Measurements from ENCODE around the gene DSCAML1. TPM values are rescaled to one million over a fixed set of nuclear protein-coding genes. Genes with fewer than 3 reads are reported as not detected.
"Not testable (repeated sequence)": the region's sequence is repeated elsewhere in the genome, so short reads cannot be mapped to it uniquely, and the experiment has no call there.

Gene DSCAML1
- total RNA-seq, 1 donor from 2014 or later: 8.0 TPM

DNA sequence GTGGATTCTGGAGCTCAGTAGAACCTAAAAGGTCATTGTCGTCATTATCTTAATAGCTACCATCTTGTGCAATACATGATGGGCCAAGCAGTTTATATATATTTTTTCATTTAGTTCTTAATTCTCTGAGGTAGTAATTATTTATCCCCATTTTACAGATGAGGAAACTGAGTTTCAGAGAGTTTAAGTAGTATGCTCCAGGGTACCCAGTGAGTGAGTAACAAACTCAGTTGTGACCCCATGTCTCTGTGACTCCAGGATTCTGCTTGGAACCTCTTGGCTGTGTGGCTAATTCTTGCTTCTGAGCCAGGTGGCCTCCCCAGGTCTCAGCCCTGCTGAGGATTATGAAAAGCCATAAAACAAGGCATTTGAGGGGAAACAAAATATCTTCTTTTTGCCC lies 386.8 kb downstream of the DSCAML1 start:
- no peak for DNase-seq (ENCODE audit: low spot score)

- DNase-seq (ENCODE audit: low spot score): no peak
Measured at GRCh38 chr11:117409511-117409910, 387.5 kb downstream of the DSCAML1 start.

- DNase-seq (ENCODE audit: low spot score): no peak
Measured at GRCh38 chr11:117408356-117408755, 388.7 kb downstream of the DSCAML1 start.

DNA sequence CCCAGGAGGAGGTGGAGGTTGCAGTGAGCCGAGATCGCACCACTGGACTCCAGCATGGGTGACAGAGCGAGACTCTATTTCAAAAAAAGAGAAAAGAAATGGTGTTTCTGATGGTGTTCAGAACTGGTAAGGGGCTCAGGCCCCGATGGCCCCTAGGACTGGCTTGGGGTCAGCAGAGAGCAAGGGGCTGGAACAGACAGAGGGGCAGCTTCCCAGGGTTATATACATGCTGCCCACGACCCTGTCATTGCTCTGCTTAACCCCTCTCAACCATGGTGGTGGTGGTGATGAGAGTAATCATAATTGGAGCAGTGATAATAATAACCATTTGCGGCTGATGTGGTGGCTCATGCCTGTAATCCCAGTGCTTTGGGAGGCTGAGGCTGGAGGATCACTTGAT lies 390.0 kb downstream of the DSCAML1 start:
- no peak for DNase-seq (ENCODE audit: low spot score)

DNA sequence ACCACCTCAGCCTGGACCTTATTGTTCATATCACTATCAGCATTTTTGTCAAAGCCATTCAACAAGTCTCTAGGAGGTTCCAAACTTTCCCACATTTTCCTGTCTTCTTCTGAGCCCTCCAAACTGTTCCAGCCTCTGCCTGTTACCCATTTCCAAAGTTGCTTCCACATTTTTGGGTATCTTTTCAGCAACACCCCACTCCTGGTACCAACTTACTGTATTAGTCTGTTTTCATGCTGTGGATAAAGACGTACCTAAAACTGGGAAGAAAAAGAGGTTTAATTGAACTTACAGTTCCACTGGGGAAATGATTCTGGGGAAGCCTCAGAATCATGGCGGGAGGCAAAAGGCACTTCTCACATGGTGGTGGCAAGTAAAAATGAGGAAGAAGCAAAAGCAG lies 391.1 kb downstream of the DSCAML1 start:
- not testable (repeated sequence) for DNase-seq (ENCODE audit: low spot score)

GRCh38 chr11:117399100-117399840 lies 397.7 kb downstream of the DSCAML1 start:
- not testable (repeated sequence) for DNase-seq (ENCODE audit: low spot score)

GRCh38 chr11:117398618-117399017 lies 398.4 kb downstream of the DSCAML1 start:
- not testable (repeated sequence) for DNase-seq (ENCODE audit: low spot score)

DNA sequence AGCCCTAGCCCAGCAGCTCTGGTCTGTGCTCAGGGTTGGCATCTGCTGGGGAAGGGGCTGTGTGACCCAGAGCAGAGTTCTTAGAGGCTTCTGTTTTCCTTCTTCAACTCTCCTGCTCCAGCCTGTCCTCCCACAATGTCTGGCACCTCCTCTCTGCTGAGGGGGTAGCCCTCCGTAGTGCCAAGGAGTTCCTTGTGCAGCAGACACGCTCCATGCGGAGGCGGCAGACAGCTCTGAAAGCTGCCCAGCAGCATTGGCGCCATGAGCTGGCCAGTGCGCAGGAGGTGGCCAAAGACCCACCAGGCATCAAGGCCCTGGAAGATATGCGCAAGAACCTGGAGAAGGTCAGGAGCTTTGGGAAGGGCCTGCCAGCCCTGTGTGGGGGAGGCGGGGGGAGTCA lies 400.0 kb downstream of the DSCAML1 start:
- no peak for DNase-seq (ENCODE audit: low spot score)

DNA sequence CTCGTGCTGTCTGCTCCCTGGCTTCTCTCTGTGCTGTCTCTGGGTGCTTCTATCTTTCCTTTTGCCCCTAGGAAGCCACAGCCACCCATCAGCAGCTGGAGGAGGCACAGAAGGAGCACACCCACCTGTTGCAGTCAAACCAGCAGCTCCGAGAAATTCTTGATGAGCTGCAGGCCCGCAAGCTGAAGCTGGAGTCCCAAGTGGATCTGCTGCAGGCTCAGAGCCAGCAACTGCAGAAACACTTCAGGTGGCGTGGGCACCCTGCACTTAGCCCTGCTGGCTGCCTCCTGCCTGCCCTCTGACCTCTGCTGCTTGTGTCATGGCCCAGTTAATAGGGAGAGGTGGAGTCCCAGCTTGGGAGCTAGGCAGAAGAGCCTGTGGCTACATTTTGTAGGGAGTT lies 401.5 kb downstream of the DSCAML1 start:
- no peak for DNase-seq (ENCODE audit: low spot score)

DNA sequence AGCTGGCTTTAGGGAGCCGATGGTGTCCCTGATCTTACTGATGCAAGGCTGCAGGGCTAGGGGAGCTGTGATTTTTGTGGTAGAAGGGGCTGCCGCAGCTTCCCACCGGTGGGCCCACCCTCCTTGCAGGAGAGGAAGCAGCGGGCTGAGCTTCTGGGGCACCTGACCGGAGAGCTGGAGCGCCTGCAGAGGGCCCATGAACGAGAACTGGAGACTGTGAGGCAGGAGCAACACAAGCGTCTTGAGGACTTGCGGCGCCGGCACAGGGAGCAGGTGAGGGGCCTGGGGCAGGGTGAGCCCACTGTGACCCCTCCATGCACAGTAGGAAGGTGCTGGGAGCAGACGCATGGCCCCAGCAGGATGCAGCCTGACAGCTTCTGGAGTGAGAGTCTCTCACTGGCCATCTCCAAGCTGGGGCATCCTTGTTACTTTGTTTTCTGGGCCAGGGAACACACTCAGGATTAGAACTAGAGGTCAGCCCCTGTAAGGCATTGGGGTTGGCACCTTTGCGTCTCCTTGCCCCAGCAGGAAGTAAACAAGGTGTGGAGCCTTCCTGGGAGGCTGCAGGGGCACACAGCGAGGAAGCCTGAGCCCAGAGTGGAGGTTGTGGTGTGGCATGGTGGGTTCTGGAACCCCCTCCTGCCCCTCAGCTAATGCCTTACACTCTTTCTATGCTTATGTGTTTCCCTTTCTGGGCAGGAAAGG lies 402.6 kb downstream of the DSCAML1 start:
- DNase-seq (ENCODE audit: low spot score): no peak

DNA sequence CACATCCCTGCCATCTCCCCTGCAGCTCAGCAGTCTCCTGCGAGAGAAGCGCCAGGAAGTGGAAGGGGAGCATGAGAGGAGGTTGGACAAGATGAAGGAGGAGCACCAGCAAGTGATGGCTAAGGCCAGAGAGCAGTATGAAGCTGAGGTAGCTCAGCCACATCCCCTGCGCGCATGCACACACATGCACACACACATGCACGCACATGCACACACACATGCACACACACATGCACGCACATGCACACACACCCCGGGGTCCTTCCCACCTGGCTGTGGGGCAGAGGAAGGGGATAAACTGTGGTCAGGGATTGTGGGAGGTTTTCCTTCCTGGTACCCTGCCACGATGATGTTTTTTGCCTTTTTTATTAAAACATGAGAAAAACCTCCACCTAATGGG lies 404.0 kb downstream of the DSCAML1 start:
- DNase-seq (ENCODE audit: low spot score): no peak

- DNase-seq (ENCODE audit: low spot score): no peak
Measured at GRCh38 chr11:117392001-117392690, 404.9 kb downstream of the DSCAML1 start.

GRCh38 chr11:117391181-117391580 lies 405.8 kb downstream of the DSCAML1 start:
- DNase-seq (ENCODE audit: low spot score): no peak

- no peak for DNase-seq (ENCODE audit: low spot score)
Measured at GRCh38 chr11:117390743-117391142, 406.3 kb downstream of the DSCAML1 start.

DNA sequence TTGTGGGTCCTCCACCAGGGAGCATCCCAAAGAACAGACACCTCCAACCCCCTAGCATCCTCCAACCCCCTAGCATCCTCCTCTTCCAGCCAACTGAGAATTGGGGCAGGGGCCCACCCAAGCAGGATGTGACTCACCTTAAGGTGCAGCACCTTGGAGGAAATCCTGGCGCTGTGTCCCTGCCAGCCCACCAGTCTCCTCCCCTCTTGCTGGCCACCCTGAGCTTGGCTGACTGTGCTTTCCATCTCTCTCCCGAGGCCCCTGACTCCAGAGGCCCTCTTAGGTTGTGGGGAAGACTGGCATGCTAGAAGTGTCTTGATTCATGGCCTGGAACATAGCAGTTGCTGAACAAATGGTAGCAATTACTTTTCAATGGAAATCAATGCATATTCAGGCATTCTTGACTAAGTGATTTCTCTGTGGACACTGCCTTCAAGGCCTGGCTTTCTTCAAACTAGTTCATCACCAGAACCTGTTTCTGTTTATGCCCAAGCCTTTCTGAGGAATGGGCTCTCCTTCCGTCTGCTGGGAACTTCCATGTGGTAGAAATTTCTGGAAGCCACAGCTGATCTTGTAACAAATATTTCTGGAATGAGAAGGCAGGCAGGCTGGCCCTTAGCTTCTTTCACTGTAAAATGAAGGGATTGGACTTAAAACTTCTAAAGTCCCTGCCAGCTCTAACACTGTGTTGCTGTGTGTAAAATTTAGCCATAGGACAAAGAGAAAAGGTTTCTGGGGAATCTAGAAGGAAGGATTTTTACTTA lies 408.8 kb downstream of the DSCAML1 start:
- no peak for DNase-seq (ENCODE audit: low spot score)

DNA sequence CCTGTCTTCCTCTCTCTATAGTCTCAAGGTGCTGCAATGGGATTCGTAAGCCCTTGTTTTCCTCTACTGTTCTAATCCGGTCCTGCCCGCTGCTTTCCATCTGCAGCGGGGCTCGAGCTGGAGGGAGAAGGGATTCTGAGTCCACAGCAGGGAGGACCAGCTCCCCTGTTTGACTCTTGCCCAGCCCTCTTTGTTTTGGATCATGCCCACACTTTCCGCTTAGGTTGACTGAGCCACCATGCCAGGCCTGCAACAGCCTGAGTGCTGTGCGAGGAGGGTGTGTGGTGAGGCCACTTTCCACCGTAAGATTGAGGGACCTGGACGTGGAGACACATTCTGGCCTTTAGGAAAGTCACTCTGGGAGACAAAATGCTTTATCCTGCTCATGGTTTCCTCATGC lies 411.1 kb downstream of the DSCAML1 start:
- DNase-seq (ENCODE audit: low spot score): no peak

DNA sequence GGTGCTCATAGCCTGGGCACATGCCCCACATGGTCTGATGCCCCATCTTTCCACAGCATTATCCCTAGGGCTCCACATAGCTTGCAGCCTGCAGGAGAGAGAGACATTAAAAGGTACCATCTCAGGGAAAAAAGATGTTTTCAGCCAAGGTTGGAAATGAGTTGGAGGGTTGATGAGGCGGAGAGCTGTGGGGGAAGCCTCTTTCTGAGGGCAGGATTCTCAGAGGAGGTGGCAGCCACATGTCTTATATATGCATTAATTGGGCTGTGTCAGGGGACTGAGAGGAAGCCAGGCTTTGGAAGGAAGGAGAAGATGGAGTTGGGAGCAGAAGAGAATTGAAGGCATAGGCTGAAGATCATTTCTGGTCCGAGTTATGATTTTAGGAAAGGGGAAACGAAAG lies 411.5 kb downstream of the DSCAML1 start:
- DNase-seq (ENCODE audit: low spot score): no peak

GRCh38 chr11:117384045-117384444 lies 413.0 kb downstream of the DSCAML1 start:
- no peak for DNase-seq (ENCODE audit: low spot score)

DNA sequence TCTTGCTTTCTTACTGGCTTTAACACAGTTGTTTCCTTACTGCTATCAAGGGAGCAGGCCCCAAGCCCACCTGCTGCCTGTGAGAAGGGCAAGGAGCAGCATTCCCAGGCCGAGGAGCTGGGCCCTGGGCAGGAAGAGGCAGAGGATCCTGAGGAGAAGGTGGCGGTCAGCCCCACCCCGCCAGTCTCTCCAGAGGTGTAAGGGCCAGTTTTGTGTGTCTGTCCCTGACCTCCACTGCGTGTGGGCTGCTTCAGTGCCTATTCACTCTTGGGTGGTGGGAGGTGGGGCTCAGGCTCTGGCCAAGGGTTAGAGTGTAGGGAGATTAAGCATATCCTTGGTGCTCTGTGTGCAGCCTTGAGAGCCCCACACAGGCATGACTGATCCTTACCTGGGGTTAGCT lies 414.3 kb downstream of the DSCAML1 start:
- no peak for DNase-seq (ENCODE audit: low spot score)

DNA sequence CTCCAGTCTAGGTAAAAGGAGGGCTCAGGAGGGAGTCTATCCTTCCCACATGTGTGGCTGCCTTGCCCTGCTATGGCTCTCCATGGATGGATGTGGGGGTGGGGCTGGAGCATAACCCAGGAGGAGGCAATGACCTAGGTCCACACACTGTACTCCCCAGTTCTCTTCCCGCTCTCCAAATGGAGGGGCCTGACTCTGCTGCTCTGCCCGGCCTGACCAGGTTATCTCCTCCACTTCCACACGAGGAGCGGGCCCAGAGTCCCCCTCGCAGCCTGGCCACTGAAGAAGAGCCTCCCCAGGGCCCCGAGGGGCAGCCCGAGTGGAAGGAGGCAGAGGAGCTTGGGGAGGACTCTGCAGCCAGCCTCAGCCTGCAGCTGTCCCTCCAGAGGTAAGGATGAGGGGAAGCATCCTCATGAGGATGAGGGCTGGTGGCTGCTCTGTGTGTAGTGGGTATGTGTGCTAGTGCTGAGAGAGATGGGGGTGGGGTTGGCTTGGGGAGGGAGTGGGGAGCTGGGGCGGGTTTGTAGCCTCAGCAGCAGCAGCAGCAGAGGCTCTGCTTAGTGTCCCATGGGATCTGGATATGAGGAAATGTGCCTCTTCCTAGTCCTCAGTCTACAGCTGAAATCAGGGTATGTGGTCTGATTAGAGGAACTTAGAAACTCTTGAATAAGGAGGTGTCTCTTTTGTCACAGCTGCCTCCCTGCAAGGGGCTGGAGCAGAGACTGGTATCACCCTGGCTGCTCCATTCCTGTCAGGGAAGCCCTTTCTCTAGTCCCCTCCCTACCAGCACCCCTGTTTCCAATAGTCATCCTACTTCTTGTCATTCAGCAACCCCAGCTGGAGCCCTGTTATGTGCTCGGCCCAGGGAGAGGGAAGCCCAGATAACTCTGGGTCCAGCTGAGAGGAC lies 415.3 kb downstream of the DSCAML1 start:
- DNase-seq (ENCODE audit: low spot score): no peak

DNA sequence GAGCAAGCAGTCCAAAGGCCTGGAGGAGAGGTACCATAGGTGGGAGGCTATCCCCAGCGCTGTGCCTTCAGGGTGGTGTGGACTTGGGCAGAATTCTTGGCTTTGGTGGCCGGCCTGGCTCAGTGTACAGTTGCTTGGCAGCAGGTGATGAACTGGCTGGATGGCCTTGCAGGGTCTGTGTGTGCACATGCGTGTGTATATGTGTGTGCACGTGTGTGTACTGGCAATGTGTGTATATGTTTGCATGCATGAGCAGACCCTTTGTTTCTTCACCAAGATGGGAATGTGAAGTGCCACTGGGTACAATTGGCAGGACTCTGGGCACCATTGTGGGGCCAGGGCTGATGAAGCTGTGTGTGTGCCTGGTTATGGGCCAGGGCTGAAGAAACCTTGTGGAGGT lies 416.3 kb downstream of the DSCAML1 start:
- no peak for DNase-seq (ENCODE audit: low spot score)
